HepG2 (cell line): ENCODE data around the gene SLC16A11. TPM values are rescaled to one million over a fixed set of nuclear protein-coding genes. Genes with fewer than 3 reads are reported as not detected.

Experiments
- BORCS8-MEF2B ChIP-seq: sonication (generic); formaldehyde crosslinking; IDR thresholded peaks from 2 replicates; pipeline ENCODE4 v1.8.0; 2022; ENCODE audit warnings: mild to moderate bottlenecking, missing genetic modification reagents
- CEBPB ChIP-seq: IDR thresholded peaks from 2 replicates; pipeline ENCODE4 v1.6.1; 2011; ENCODE audit warnings: low read depth, low read length, improper control_type of control experiment, borderline replicate concordance
- FLYWCH1 ChIP-seq: sonication (generic); formaldehyde crosslinking; IDR thresholded peaks from 2 replicates; pipeline ENCODE4 v1.8.1; 2023; ENCODE audit warnings: mild to moderate bottlenecking, missing genetic modification reagents
- KDM4B ChIP-seq: sonication (generic); formaldehyde crosslinking; IDR thresholded peaks from 2 replicates; pipeline ENCODE4 v1.4.0; 2020; ENCODE audit warnings: missing genetic modification reagents
- MTERF4 ChIP-seq: sonication (generic); formaldehyde crosslinking; IDR thresholded peaks from 2 replicates; pipeline ENCODE4 v1.8.0; 2023; ENCODE audit warnings: mild to moderate bottlenecking, missing genetic modification reagents
- PRDM4 ChIP-seq: sonication (generic); formaldehyde crosslinking; IDR thresholded peaks from 2 replicates; pipeline ENCODE4 v1.9.0; 2021; ENCODE audit warnings: missing genetic modification reagents, borderline replicate concordance
- SALL2 ChIP-seq: sonication (generic); formaldehyde crosslinking; IDR thresholded peaks from 2 replicates; pipeline ENCODE4 v1.8.1; 2023; ENCODE audit warnings: mild to moderate bottlenecking, missing genetic modification reagents, inconsistent platforms
- SMC3 ChIP-seq: IDR thresholded peaks from 2 replicates; pipeline ENCODE4 v1.6.1; 2011; ENCODE audit warnings: low read length, improper control_type of control experiment
- SP2 ChIP-seq: sonication (generic); formaldehyde crosslinking; IDR thresholded peaks from 2 replicates; pipeline ENCODE4 v1.5.1; 2020; ENCODE audit warnings: mild to moderate bottlenecking, missing genetic modification reagents
- ZNF274 ChIP-seq: sonication (generic); formaldehyde crosslinking; IDR thresholded peaks from 2 replicates; pipeline ENCODE4 v1.5.1; 2020; ENCODE audit warnings: mild to moderate bottlenecking, missing genetic modification reagents
- ZNF572 ChIP-seq: sonication (generic); formaldehyde crosslinking; IDR thresholded peaks from 2 replicates; pipeline ENCODE4 v1.5.1; 2020; ENCODE audit warnings: mild to moderate bottlenecking, missing genetic modification reagents
- ZNF616 ChIP-seq: sonication (generic); formaldehyde crosslinking; IDR thresholded peaks from 2 replicates; pipeline ENCODE4 v1.5.0; 2020; ENCODE audit warnings: low read depth, mild to moderate bottlenecking, missing genetic modification reagents
- ZNF781 ChIP-seq: sonication (generic); formaldehyde crosslinking; IDR thresholded peaks from 2 replicates; pipeline ENCODE4 v1.5.1; 2020; ENCODE audit warnings: borderline replicate concordance, mild to moderate bottlenecking, missing genetic modification reagents; ENCODE audit errors: not compliant biosample characterization
- ZSCAN31 ChIP-seq: sonication (generic); formaldehyde crosslinking; IDR thresholded peaks from 2 replicates; pipeline ENCODE4 v1.5.0; 2020; ENCODE audit warnings: low read depth, mild to moderate bottlenecking, missing genetic modification reagents
- polyA plus RNA-seq, 8 experiments: library from polyadenylated mRNA; depleted of rRNA in 3 of 8; stranded (reverse) in 7 of 8; unstranded in 1 of 8; fragments of >200 nt; fragmentation: Illumina TruSeq in 4 of 8; extraction: Trizol in 4 of 8; gene quantifications; 2 replicates each; pipeline versions ENCODE4 v1.2.1 to v1.2.3, GENCODE V29; 2011 to 2016; ENCODE audit warnings: low read depth in 4 of 8, missing spikeins in 1 of 8, mixed read lengths in 1 of 8; ENCODE audit not compliant: insufficient read depth in 1 of 8
- total RNA-seq, 5 experiments: library from RNA; depleted of rRNA; stranded (reverse); fragments of >200 nt; fragmentation: Illumina TruSeq; extraction: Trizol; gene quantifications; 2 replicates each; pipeline ENCODE4 v1.2.3, GENCODE V29; 2016; ENCODE audit warnings: low read depth in 1 of 5
- TF ChIP-seq, protein P1 (sequence below): sonication (generic); formaldehyde crosslinking; IDR thresholded peaks from 2 replicates; pipeline ENCODE4 v1.4.0; 2020; ENCODE audit warnings: mild to moderate bottlenecking, missing genetic modification reagents
- TF ChIP-seq, protein P2 (sequence below): sonication (generic); formaldehyde crosslinking; IDR thresholded peaks from 2 replicates; pipeline ENCODE4 v1.8.0; 2022; ENCODE audit warnings: mild to moderate bottlenecking, missing genetic modification reagents, moderate library complexity
- TF ChIP-seq, protein P3 (sequence below): sonication (generic); formaldehyde crosslinking; IDR thresholded peaks from 2 replicates; pipeline ENCODE4 v1.5.0; 2020; ENCODE audit warnings: mild to moderate bottlenecking, missing genetic modification reagents, borderline replicate concordance
- TF ChIP-seq, protein P4 (sequence below): IDR thresholded peaks from 2 replicates; pipeline ENCODE4 v1.6.1; 2016; ENCODE audit warnings: control low read depth

The SLC16A11 gene
- total and polyA plus RNA-seq, 2 of the 13 experiments (the other 11 are each of a cell fraction or from before 2014, with no cell fraction given): not detected

DNA sequence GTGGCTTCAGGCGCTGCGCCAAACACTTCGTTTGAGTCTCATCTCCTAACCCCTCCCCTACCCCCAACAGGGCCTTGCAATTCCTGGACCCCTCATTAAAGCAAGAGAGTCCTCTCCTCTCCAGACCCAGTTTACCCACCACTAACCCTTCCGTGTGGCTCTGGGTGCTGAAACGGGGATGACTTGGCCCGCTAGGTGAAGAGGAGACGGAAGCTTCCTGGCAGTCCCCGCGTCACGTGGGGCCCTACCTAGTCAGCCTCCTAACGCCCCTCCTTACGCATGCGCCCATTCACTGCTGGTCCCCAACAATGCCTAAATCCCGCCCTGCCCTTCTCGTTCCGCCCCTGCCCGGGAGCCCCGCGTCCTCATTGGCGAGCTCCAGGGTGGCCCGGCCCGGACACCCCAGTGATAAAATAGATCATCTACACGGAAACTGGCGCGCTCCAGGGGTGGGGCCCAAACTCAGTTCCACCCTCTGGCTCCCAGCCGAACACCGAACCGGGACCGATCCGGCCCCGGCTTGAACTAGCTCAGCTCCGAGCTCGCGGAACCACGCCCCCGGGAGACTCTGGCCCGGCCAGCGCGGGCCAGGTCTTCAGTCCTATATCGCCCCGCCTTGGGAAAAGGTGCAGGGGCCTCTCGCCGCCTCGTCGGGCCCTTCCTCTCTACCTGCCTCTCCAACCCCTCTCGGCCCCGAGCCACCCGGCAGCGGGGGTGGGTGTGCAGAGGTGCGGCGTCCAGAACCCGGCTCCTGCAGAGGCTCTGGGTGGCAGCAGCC is 8.1 kb downstream of the SLC16A11 start, which contains the start of gene SLC16A13 (continued):
- TF ChIP-seq, protein P1, sequence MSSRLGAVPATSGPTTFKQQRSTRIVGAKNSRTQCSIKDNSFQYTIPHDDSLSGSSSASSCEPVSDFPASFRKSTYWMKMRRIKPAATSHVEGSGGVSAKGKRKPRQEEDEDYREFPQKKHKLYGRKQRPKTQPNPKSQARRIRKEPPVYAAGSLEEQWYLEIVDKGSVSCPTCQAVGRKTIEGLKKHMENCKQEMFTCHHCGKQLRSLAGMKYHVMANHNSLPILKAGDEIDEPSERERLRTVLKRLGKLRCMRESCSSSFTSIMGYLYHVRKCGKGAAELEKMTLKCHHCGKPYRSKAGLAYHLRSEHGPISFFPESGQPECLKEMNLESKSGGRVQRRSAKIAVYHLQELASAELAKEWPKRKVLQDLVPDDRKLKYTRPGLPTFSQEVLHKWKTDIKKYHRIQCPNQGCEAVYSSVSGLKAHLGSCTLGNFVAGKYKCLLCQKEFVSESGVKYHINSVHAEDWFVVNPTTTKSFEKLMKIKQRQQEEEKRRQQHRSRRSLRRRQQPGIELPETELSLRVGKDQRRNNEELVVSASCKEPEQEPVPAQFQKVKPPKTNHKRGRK (CRISPR knock-in tag): no peak
- TF ChIP-seq ZNF616 (peak; percentile 38), KDM4B (CRISPR knock-in tag) (no peak), ZNF781 (CRISPR knock-in tag) (no peak), ZNF572 (CRISPR knock-in tag) (no peak), PRDM4 (CRISPR knock-in tag) (no peak), SP2 (CRISPR knock-in tag) (no peak), CEBPB (no peak), SMC3 (no peak), MTERF4 (CRISPR knock-in tag) (no peak), BORCS8-MEF2B (peak; percentile 59), ZSCAN31 (no peak), ZNF274 (CRISPR knock-in tag) (peak; percentile 48; the same call in 1 of the 2 replicates), SALL2 (CRISPR knock-in tag) (no peak), FLYWCH1 (no peak)
- TF ChIP-seq, protein P2, sequence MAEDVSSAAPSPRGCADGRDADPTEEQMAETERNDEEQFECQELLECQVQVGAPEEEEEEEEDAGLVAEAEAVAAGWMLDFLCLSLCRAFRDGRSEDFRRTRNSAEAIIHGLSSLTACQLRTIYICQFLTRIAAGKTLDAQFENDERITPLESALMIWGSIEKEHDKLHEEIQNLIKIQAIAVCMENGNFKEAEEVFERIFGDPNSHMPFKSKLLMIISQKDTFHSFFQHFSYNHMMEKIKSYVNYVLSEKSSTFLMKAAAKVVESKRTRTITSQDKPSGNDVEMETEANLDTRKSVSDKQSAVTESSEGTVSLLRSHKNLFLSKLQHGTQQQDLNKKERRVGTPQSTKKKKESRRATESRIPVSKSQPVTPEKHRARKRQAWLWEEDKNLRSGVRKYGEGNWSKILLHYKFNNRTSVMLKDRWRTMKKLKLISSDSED (CRISPR knock-in tag): no peak
- TF ChIP-seq, protein P3, sequence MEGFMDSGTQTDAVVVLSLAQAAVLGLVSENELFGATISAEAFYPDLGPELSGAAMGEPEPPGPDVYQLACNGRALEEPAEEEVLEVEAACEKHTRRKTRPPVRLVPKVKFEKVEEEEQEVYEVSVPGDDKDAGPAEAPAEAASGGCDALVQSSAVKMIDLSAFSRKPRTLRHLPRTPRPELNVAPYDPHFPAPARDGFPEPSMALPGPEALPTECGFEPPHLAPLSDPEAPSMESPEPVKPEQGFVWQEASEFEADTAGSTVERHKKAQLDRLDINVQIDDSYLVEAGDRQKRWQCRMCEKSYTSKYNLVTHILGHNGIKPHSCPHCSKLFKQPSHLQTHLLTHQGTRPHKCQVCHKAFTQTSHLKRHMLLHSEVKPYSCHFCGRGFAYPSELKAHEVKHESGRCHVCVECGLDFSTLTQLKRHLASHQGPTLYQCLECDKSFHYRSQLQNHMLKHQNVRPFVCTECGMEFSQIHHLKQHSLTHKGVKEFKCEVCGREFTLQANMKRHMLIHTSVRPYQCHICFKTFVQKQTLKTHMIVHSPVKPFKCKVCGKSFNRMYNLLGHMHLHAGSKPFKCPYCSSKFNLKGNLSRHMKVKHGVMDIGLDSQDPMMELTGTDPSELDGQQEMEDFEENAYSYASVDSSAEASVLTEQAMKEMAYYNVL (CRISPR knock-in tag): no peak
- TF ChIP-seq, protein P4, sequence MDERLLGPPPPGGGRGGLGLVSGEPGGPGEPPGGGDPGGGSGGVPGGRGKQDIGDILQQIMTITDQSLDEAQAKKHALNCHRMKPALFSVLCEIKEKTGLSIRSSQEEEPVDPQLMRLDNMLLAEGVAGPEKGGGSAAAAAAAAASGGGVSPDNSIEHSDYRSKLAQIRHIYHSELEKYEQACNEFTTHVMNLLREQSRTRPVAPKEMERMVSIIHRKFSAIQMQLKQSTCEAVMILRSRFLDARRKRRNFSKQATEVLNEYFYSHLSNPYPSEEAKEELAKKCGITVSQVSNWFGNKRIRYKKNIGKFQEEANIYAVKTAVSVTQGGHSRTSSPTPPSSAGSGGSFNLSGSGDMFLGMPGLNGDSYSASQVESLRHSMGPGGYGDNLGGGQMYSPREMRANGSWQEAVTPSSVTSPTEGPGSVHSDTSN: no peak
